PFSK-1 (cell line): Measurements from ENCODE around the gene CUEDC1.

Experiments
- FOXP2 ChIP-seq: optimal IDR thresholded peaks from 2 replicates; pipeline ENCODE3; 2011; ENCODE audit warnings: borderline replicate concordance, control low read depth, inconsistent platforms; ENCODE audit not compliant: insufficient read depth; ENCODE audit errors: extremely low read length, extremely low read depth
- POLR2AphosphoS5 ChIP-seq: IDR thresholded peaks from 2 replicates; pipeline ENCODE4 v1.6.1; 2012; ENCODE audit warnings: low read depth, mild to moderate bottlenecking, control low read depth, low read length, moderate library complexity
- SIN3A ChIP-seq: IDR thresholded peaks from 2 replicates; pipeline ENCODE4 v1.6.1; 2012; ENCODE audit warnings: mild to moderate bottlenecking, low read length, moderate library complexity, borderline replicate concordance; ENCODE audit not compliant: insufficient read depth
- TAF1 ChIP-seq: IDR thresholded peaks from 2 replicates; pipeline ENCODE4 v1.6.1; 2012; ENCODE audit warnings: low read length, control low read depth, borderline replicate concordance; ENCODE audit not compliant: insufficient read depth
- TF ChIP-seq, protein P1 (sequence below), 2 experiments: IDR thresholded peaks; 2 replicates each; pipeline versions ENCODE4 v1.6.1 to v1.8.0; 2011 to 2012; ENCODE audit warnings: low read depth in 2 of 2, low read length in 2 of 2, control low read depth in 1 of 2, inconsistent platforms in 1 of 2, mild to moderate bottlenecking in 1 of 2, moderate library complexity in 1 of 2; ENCODE audit not compliant: insufficient read depth in 1 of 2

GRCh38 chr17:57868910-57869616, 86.1 kb downstream of the CUEDC1 start:
- TF ChIP-seq, protein P1, sequence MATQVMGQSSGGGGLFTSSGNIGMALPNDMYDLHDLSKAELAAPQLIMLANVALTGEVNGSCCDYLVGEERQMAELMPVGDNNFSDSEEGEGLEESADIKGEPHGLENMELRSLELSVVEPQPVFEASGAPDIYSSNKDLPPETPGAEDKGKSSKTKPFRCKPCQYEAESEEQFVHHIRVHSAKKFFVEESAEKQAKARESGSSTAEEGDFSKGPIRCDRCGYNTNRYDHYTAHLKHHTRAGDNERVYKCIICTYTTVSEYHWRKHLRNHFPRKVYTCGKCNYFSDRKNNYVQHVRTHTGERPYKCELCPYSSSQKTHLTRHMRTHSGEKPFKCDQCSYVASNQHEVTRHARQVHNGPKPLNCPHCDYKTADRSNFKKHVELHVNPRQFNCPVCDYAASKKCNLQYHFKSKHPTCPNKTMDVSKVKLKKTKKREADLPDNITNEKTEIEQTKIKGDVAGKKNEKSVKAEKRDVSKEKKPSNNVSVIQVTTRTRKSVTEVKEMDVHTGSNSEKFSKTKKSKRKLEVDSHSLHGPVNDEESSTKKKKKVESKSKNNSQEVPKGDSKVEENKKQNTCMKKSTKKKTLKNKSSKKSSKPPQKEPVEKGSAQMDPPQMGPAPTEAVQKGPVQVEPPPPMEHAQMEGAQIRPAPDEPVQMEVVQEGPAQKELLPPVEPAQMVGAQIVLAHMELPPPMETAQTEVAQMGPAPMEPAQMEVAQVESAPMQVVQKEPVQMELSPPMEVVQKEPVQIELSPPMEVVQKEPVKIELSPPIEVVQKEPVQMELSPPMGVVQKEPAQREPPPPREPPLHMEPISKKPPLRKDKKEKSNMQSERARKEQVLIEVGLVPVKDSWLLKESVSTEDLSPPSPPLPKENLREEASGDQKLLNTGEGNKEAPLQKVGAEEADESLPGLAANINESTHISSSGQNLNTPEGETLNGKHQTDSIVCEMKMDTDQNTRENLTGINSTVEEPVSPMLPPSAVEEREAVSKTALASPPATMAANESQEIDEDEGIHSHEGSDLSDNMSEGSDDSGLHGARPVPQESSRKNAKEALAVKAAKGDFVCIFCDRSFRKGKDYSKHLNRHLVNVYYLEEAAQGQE (IDR thresholded peaks at IDR 0.05; ENCODE audit: insufficient read depth in 1 of 2, low read depth in 2 of 2, low read length in 2 of 2): no peak
- TF ChIP-seq TAF1 (no peak), SIN3A (no peak), POLR2AphosphoS5 (no peak), FOXP2 (no peak)
